Sciatic nerve (tissue), 2 donors: Measurements from ENCODE around the gene MRPS31. TPM values are rescaled to one million over a fixed set of nuclear protein-coding genes. Genes with fewer than 3 reads are reported as not detected.
"Not testable (repeated sequence)": the region's sequence is repeated elsewhere in the genome, so short reads cannot be mapped to it uniquely, and the experiment has no call there.

ENCODE experiments used
- ATAC-seq: fragments of 200-7000 bp; cut with Tn5 transposase; one replicate; pipeline ENCODE4 v1.9.1; 2020; ENCODE audit warnings: mild to moderate bottlenecking, moderate library complexity
- DNase-seq: peaks from one replicate; pipeline ENCODE4 v3.0.0-alpha.2; 2020; ENCODE audit warnings: low spot score
- intact Hi-C: fragments of 100-400 bp; cut with DNase I; formaldehyde crosslinking; loops from one replicate; pipeline ENCODE4 v1.14.2; 2022
- total RNA-seq: library from RNA; stranded (reverse); fragmentation: NEBNext Ultra II Directional; extraction: Animal tissue kit (Norgen Biotek cat#: 25700); gene quantifications from one replicate; pipeline ENCODE4 v1.2.1, GENCODE V29; 2021
- donor health status: DM: no; HTN: no; CAD: no.
- donor health status: DM: no; HTN: no; CAD: no.

The MRPS31 gene
- total RNA-seq, 1 donor from 2014 or later: 21.1 TPM

- ATAC-seq (no peak), DNase-seq (no peak)
- intact Hi-C loops: loop anchor here (10.0 kb wide), 1 partner anchor 292 kb away; the partner anchor contains the start of gene WBP4
Measured at GRCh38 chr13:40772765-40773473, 1.9 kb upstream of the MRPS31 start.

GRCh38 chr13:40770609-40770933 is 419 bp downstream of the MRPS31 start:
- DNase-seq (no peak), ATAC-seq (no peak)
- intact Hi-C loops: loop anchor here (10.0 kb wide), 1 partner anchor 294 kb away; the partner anchor contains the start of gene WBP4

- DNase-seq: no peak
- intact Hi-C loops: loop anchor here (10.0 kb wide), 1 partner anchor 295 kb away; the partner anchor contains the start of gene WBP4
- ATAC-seq: no peak
Measured at GRCh38 chr13:40769970-40770369, 1.0 kb downstream of the MRPS31 start.

- ATAC-seq: no peak
- DNase-seq: no peak
- intact Hi-C loops: no loop called here
Measured at GRCh38 chr13:40765602-40766001, 5.4 kb downstream of the MRPS31 start.

DNA sequence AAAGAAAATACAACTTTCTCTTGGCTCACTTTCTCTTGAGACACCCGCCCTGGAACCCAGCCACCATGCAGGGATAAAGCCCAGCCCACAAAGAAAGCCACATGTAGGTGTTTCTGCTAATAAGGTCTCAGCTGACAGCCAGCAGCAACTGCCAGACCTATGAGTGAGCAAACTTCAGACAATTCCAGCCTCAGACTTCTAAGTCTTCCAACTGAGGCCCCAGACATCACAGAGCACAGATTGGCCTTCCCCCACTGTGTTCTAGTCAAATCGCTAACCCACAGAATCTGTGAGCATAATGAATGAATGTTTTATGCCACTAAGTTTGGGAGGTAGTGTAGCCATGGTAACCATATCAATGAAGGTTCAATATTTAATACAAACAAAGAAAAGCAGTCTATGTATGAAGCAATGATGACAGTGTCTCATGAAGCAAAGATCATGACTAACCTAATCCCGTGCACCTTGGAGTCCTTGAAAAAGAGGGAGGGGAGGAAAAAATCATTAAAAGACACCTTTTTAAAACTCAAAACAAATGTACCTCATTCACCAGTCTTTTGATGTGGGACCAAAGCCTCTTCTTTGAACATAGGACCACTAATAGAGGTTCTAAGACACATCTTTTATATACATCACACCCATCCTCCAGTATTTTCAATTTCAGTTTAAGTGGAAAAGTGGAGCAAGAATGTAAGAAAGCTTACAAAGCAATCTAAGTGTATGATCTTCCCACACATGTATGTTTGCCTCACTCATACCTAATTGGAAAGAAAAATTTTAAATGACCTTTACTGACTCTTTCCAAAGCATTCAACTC is 6.2 kb downstream of the MRPS31 start:
- DNase-seq: no peak
- no peak for ATAC-seq
- intact Hi-C loops: no loop called here

GRCh38 chr13:40762849-40763248 is 8.1 kb downstream of the MRPS31 start:
- DNase-seq (no peak), ATAC-seq (no peak)
- intact Hi-C loops: no loop called here

DNA sequence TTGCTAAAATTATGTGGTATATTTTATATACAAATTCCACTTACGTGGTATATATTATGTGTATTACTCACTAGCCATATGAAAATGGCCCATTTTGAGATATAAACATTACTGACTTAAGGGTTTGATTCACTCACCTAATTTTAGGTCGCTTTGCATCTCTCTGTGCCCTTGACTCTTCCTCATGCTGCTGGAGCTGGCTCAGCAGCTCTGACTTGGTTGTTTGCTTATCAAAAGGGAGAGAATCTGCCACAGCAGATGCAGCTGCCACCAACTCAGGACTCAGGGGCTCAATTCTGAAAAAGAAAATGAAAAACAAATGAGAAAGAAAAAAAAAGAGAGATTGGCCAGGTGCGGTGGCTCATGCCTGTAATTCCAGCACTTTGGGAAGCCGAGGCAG is 12.2 kb downstream of the MRPS31 start:
- DNase-seq (no peak), ATAC-seq (no peak)
- intact Hi-C loops: no loop called here

GRCh38 chr13:40756042-40756441 is 14.9 kb downstream of the MRPS31 start:
- DNase-seq: no peak
- no peak for ATAC-seq
- intact Hi-C loops: no loop called here

- no peak for ATAC-seq
- DNase-seq: no peak
- intact Hi-C loops: no loop called here
Measured at GRCh38 chr13:40755082-40755700, 15.8 kb downstream of the MRPS31 start.

DNA sequence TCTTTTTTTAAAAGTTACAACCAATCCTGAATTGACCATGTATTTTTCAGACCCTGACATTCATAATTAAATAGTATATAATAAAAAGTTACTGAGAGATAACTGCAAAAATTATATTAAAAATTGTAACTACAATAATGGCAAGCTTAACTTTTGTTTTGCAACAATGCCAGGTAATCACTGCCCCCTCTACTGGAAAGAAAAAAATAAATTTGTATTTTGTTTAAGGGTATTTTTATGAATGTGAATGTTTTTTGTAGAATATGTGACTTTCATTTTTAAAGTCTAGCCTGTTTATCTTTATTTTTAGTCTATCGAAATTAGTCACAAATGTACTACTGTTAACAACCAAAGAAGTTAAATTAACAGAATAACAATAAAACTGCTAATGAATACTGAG is 21.7 kb downstream of the MRPS31 start:
- intact Hi-C loops: no loop called here
- ATAC-seq (no peak), DNase-seq (no peak)

- intact Hi-C loops, DNase-seq, ATAC-seq: not testable (repeated sequence)
Measured at GRCh38 chr13:40735232-40735548, 35.8 kb downstream of the MRPS31 start.

- ATAC-seq, DNase-seq, intact Hi-C loops: not testable (repeated sequence)
Measured at GRCh38 chr13:40734536-40735231, 36.3 kb downstream of the MRPS31 start.

DNA sequence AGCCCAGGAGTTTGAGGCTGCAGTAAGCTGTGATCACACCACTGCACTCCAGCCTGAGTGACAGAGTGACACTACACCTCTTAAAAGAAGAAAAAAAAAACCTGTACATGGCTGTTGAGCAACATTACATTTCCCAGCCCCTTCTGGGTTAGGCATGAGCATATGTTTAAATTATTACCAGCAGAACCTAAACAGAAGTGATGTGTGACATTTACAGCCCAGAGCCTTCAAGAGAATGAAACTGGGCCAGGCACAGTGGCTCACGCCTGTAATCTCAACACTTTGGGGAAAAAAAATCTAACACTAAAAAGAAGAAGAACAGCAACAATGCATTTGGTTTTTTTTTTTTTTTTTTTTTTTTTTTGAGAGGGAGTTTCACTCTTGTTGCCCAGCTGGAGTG is 38.3 kb downstream of the MRPS31 start:
- ATAC-seq: no peak
- intact Hi-C loops: no loop called here

GRCh38 chr13:40728595-40728994 is 42.4 kb downstream of the MRPS31 start:
- DNase-seq (no peak), ATAC-seq (no peak)
- intact Hi-C loops: no loop called here

More for the DNA sequence above, 38.3 kb downstream of the MRPS31 start:
- DNase-seq: no peak

GRCh38 chr13:40714433-40714832 is 56.6 kb downstream of the MRPS31 start:
- ATAC-seq, DNase-seq, intact Hi-C loops: not testable (repeated sequence)

- ATAC-seq: no peak
- no peak for DNase-seq
- intact Hi-C loops: no loop called here
Measured at GRCh38 chr13:40706439-40706838, 64.6 kb downstream of the MRPS31 start.

- DNase-seq: no peak
- intact Hi-C loops: no loop called here
- ATAC-seq: no peak
Measured at GRCh38 chr13:40697711-40698110, 73.3 kb downstream of the MRPS31 start.

DNA sequence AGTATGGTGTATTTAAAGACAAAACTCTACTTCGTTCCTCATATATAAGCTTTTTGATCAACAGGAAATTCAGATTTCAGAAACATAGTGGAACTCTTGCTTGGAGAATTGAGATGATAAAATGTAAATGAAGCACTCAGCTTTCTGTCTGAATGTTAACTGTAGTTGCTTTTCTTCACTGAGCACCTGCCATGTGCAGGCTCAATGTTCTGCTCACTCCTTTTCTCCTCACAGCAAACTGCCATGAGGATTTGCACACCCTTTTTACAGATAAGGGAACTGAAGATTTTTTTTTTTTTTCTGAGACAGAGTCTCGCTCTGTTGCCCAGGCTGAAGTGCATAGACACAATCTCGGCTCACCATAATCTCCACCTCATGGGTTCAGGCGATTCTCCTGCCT is 76.6 kb downstream of the MRPS31 start:
- intact Hi-C loops: no loop called here
- no peak for ATAC-seq
- no peak for DNase-seq

DNA sequence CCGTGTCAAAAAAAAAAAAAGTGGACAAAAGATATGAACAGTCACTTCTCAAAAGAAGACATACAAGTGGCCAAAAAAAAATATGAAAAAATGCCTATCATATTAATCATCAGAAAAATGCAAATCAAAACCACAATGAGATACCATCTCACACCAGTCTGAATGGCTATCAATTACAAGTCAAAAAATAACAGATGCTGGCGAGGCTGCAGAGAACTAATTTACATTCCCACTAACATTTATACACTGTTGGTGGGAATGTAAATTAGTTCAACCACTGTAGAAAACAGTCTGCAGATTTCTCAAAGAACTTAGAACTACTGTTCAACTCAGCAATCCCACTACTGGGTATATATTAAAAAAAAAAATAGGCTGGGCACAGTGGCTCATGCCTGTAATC is 78.0 kb downstream of the MRPS31 start:
- intact Hi-C loops: no loop called here
- DNase-seq (no peak), ATAC-seq (no peak)
